Trophoblast cell (in vitro differentiated cells and primary cell): ENCODE data around the gene SUCLG2.

Experiments used
- DNase-seq, 2 donors: peaks; one replicate each; pipeline ENCODE4 v3.0.0-alpha.2; 2016
- H2AFZ ChIP-seq: 2 replicates; pipeline ENCODE4 v1.6.1; 2013; ENCODE audit warnings: low read length, moderate library complexity, mild to moderate bottlenecking; ENCODE audit not compliant: insufficient read depth, poor library complexity
- H2AK5ac ChIP-seq: 2 replicates; pipeline ENCODE4 v1.6.1; 2013; ENCODE audit warnings: mild to moderate bottlenecking, low read length
- H2BK120ac ChIP-seq: 2 replicates; pipeline ENCODE4 v1.6.1; 2013; ENCODE audit warnings: low read length, mild to moderate bottlenecking, moderate library complexity; ENCODE audit not compliant: insufficient read depth, poor library complexity
- H2BK12ac ChIP-seq: 2 replicates; pipeline ENCODE4 v1.6.1; 2013; ENCODE audit warnings: mild to moderate bottlenecking, low read length, moderate library complexity
- H2BK5ac ChIP-seq: 2 replicates; pipeline ENCODE4 v1.6.1; 2013; ENCODE audit warnings: low read length, low read depth, moderate library complexity, mild to moderate bottlenecking; ENCODE audit not compliant: poor library complexity
- H3K14ac ChIP-seq: 2 replicates; pipeline ENCODE4 v1.6.1; 2013; ENCODE audit warnings: mild to moderate bottlenecking, low read length
- H3K18ac ChIP-seq: 2 replicates; pipeline ENCODE4 v1.6.1; 2013; ENCODE audit warnings: mild to moderate bottlenecking, low read length
- H3K23ac ChIP-seq: 2 replicates; pipeline ENCODE4 v1.6.1; 2013; ENCODE audit warnings: low read length
- H3K27ac ChIP-seq: 2 replicates; pipeline ENCODE4 v1.5.1; 2013; ENCODE audit warnings: low read depth, mild to moderate bottlenecking, inconsistent platforms, low read length, moderate library complexity
- H3K27me3 ChIP-seq: 2 replicates; pipeline ENCODE4 v1.6.1; 2013; ENCODE audit warnings: inconsistent platforms, mild to moderate bottlenecking, low read length, moderate library complexity; ENCODE audit not compliant: insufficient read depth
- H3K36me3 ChIP-seq, 2 experiments: 1 replicate in 1 of 2; 2 replicates in 1 of 2; pipeline ENCODE4 v1.6.1; 2013; ENCODE audit warnings: low read length in 2 of 2, mild to moderate bottlenecking in 2 of 2, moderate library complexity in 1 of 2; ENCODE audit not compliant: insufficient read depth in 2 of 2, control insufficient read depth in 1 of 2
- H3K4ac ChIP-seq: 2 replicates; pipeline ENCODE4 v1.6.1; 2013; ENCODE audit warnings: low read depth, mild to moderate bottlenecking, low read length, moderate library complexity
- H3K4me1 ChIP-seq, 2 experiments: 1 replicate in 1 of 2; 2 replicates in 1 of 2; pipeline ENCODE4 v1.6.1; 2013; ENCODE audit warnings: low read length in 2 of 2, mild to moderate bottlenecking in 2 of 2, moderate library complexity in 1 of 2; ENCODE audit not compliant: insufficient read depth in 2 of 2, control insufficient read depth in 1 of 2
- H3K4me2 ChIP-seq: 2 replicates; pipeline ENCODE4 v1.6.1; 2013; ENCODE audit warnings: inconsistent platforms, mild to moderate bottlenecking, low read length, moderate library complexity
- H3K4me3 ChIP-seq: 2 replicates; pipeline ENCODE4 v1.5.1; 2013; ENCODE audit warnings: mild to moderate bottlenecking, low read depth, low read length, inconsistent platforms
- H3K79me1 ChIP-seq: one replicate; pipeline ENCODE4 v1.6.1; 2013; ENCODE audit warnings: low read length
- H3K79me2 ChIP-seq: 2 replicates; pipeline ENCODE4 v1.6.1; 2013; ENCODE audit warnings: low read length, mild to moderate bottlenecking; ENCODE audit not compliant: control insufficient read depth, insufficient read depth, poor library complexity
- H3K9ac ChIP-seq: 2 replicates; pipeline ENCODE4 v1.6.1; 2013; ENCODE audit warnings: mild to moderate bottlenecking, low read length
- H3K9me3 ChIP-seq: 2 replicates; pipeline ENCODE4 v1.6.1; 2013; ENCODE audit warnings: low read depth, mild to moderate bottlenecking, control low read depth, inconsistent platforms, low read length; ENCODE audit not compliant: insufficient read depth
- H4K12ac ChIP-seq: 2 replicates; pipeline ENCODE4 v1.6.1; 2013; ENCODE audit warnings: low read depth, mild to moderate bottlenecking, low read length, moderate library complexity
- H4K8ac ChIP-seq: 2 replicates; pipeline ENCODE4 v1.6.1; 2013; ENCODE audit warnings: low read depth, mild to moderate bottlenecking, low read length, moderate library complexity
- H4K91ac ChIP-seq: one replicate; pipeline ENCODE4 v1.6.1; 2013; ENCODE audit warnings: low read depth, mild to moderate bottlenecking, low read length, moderate library complexity
- WGBS: extraction: QIAGEN DNeasy Blood & Tissue Kit; methylation state at CpG from one replicate; pipeline ENCODE4 v1.1.7; 2013; ENCODE audit warnings: missing lambda C conversion rate; ENCODE audit not compliant: insufficient read length, insufficient coverage; ENCODE audit errors: extremely low coverage; 5-methylcytosine and 5-hydroxymethylcytosine counted together

SUCLG2 gene

DNA sequence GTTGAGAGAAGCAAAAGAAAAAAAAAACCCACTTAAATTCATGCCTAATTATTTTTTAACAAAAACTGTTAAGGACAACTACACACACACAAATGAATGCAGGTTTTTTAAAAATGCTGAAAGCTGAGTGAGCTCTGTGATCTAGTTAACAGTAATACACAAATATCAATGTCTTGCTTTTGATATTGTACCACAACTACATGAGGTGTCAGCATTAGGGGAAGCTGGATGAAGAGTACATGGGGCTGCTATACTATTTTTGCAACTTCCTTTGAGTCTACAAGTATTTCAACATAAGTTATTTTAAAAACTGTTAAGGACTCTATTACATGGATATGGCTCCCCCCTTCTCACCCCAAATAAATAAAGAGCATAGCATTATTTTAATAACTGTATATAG lies 44.7 kb downstream of the SUCLG2 start:
- Histone ChIP-seq H3K9ac (no peak overlapping the region), H3K4me1 (no peaks in the 10 kb centered on the region), H3K36me3 (peaks cover 3 to 6% of the 10 kb centered on the region in 2 experiments), H3K79me2 (no peaks in the 10 kb centered on the region), H3K4me3 (no peak overlapping the region), H4K8ac (no peak overlapping the region), H3K4me2 (no peak overlapping the region), H2BK5ac (no peak overlapping the region), H3K14ac (no peak overlapping the region), H2AFZ (no peak overlapping the region), H2AK5ac (no peak overlapping the region), H3K79me1 (no peaks in the 10 kb centered on the region), H3K27me3 (no peaks in the 10 kb centered on the region), H3K9me3 (no peaks in the 10 kb centered on the region), H2BK12ac (no peak overlapping the region), H3K27ac (no peak overlapping the region), H3K23ac (no peak overlapping the region), H2BK120ac (no peak overlapping the region), H4K91ac (no peak overlapping the region), H4K12ac (no peak overlapping the region), H3K18ac (no peak overlapping the region), H3K4ac (no peak overlapping the region)
- no peak for DNase-seq

DNA sequence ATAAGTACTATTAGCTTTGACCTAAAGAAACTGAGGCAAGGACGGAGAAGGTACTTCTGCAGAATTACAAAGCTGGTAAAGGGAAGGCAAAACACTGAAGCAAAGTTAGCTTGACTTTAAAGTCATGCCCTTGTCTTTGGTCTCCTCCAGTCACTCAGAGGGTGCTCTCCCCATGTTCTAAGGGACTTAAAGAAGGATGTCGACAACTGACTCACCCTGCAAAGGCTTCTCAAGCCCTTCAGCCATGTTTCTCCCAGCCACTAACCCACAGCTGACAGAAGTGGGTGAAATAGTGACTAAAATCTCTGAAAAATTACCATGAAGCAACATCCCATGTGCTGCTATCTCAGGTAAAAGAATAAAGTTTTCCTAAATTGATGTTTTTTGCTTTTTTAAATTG lies 46.4 kb downstream of the SUCLG2 start:
- no CpG with 5 or more reads among the region's 2 CpGs for WGBS
- Histone ChIP-seq H2BK12ac (no peak overlapping the region), H3K4me3 (no peak overlapping the region), H3K9ac (no peak overlapping the region), H3K18ac (no peak overlapping the region), H4K8ac (no peak overlapping the region), H2AFZ (no peak overlapping the region), H4K91ac (no peak overlapping the region), H3K23ac (no peak overlapping the region), H3K9me3 (no peaks in the 10 kb centered on the region), H3K27ac (no peak overlapping the region), H2AK5ac (no peak overlapping the region), H3K36me3 (peaks cover 3 to 6% of the 10 kb centered on the region in 2 experiments), H3K27me3 (no peaks in the 10 kb centered on the region), H3K4me2 (no peak overlapping the region), H2BK5ac (no peak overlapping the region), H3K14ac (no peak overlapping the region), H3K79me1 (no peaks in the 10 kb centered on the region), H4K12ac (no peak overlapping the region), H2BK120ac (no peak overlapping the region), H3K4ac (no peak overlapping the region), H3K4me1 (no peaks in the 10 kb centered on the region), H3K79me2 (no peaks in the 10 kb centered on the region)
- DNase-seq: no peak

DNA sequence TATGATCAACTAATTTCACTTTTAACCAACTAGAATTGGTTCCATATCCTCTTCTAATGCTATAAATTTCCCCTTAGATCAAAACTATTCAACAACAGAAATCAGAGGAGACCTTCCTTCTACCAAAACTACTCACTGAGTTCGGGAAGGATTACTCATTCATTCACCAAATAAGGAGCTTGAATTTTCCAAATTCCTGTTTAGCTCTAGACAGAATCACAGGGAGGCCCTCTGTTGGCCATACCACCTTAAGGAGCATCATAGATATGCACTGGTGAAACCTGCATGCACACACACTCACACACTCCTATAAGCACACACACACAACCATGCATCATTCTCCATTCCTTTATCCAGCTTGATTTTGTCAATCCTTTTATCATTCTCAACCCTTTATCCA lies 49.0 kb downstream of the SUCLG2 start:
- Histone ChIP-seq H3K23ac (no peak overlapping the region), H3K9me3 (no peaks in the 10 kb centered on the region), H4K12ac (no peak overlapping the region), H3K14ac (no peak overlapping the region), H3K79me1 (no peaks in the 10 kb centered on the region), H3K27ac (no peak overlapping the region), H2BK120ac (no peak overlapping the region), H3K9ac (no peak overlapping the region), H2BK12ac (no peak overlapping the region), H3K4ac (no peak overlapping the region), H4K8ac (no peak overlapping the region), H3K4me1 (no peaks in the 10 kb centered on the region), H3K4me3 (no peak overlapping the region), H2AK5ac (no peak overlapping the region), H3K27me3 (no peaks in the 10 kb centered on the region), H2BK5ac (no peak overlapping the region), H3K79me2 (no peaks in the 10 kb centered on the region), H3K36me3 (peaks cover 3 to 6% of the 10 kb centered on the region in 2 experiments), H4K91ac (no peak overlapping the region), H2AFZ (no peak overlapping the region), H3K4me2 (no peak overlapping the region), H3K18ac (no peak overlapping the region)
- WGBS: no CpG with 5 or more reads among the region's 1 CpG
- peak; percentile 14 to 76 for DNase-seq

DNA sequence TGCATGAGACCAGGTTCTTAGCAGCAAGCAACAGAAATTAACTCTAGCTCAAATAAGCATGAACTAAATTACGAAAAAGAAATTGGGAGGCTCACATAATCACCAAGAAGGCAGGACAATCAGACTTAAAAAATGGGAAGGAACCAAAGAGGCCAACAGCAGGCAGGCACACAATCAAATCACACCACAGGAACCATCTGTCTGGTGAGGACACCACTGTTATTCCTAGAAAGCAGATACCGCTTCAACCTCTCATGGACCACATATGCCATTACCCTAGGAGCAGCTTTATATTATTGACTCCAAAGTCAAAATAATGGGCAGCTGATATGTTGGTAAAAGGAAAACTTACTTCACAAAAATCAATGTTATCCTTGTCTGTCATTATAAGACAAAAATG lies 51.6 kb downstream of the SUCLG2 start:
- Histone ChIP-seq H3K4me3 (no peak overlapping the region), H3K4me1 (no peaks in the 10 kb centered on the region), H3K79me2 (no peaks in the 10 kb centered on the region), H2AK5ac (no peak overlapping the region), H3K27ac (no peak overlapping the region), H2AFZ (no peak overlapping the region), H3K9ac (no peak overlapping the region), H3K23ac (no peak overlapping the region), H3K9me3 (no peaks in the 10 kb centered on the region), H2BK120ac (no peak overlapping the region), H3K4ac (no peak overlapping the region), H3K79me1 (no peaks in the 10 kb centered on the region), H4K91ac (no peak overlapping the region), H3K18ac (no peak overlapping the region), H2BK5ac (no peak overlapping the region), H4K12ac (no peak overlapping the region), H3K27me3 (no peaks in the 10 kb centered on the region), H3K14ac (no peak overlapping the region), H4K8ac (no peak overlapping the region), H3K4me2 (no peak overlapping the region), H3K36me3 (no peaks in the 10 kb centered on the region), H2BK12ac (no peak overlapping the region)
- WGBS: no CpG with 5 or more reads among the region's 2 CpGs
- DNase-seq: no peak
